ENCODE data around the gene ERMAP.

GRCh38 chr1:42891465-42892138, 74.7 kb downstream of the ERMAP start:
- TF ChIP-seq CTCF (IDR thresholded peaks at IDR 0.05) (no peak), POLR2A (IDR thresholded peaks at IDR 0.05) (no peak)

Data from esophagus squamous epithelium (tissue), 4 donors.